NCI-H1048 (cell line): ENCODE measurements around the gene CFAP47.
"Not testable (repeated sequence)": the region's sequence is repeated elsewhere in the genome, so short reads cannot be mapped to it uniquely, and the experiment has no call there.

Experiments used
- DNase-seq: peaks from one replicate; lab custom pipeline; 2025; lab: John Stamatoyannopoulos, UW

The CFAP47 gene

GRCh38 chrX:35919536-35920309 lies at the start of gene CFAP47:
CFAP47 (plus strand) TSS chrX:35919734; CDS start chrX:35919800, 66 bp downstream.
- DNase-seq = no peak

- DNase-seq = no peak
Observed at GRCh38 chrX:35880601-35881000, 38.9 kb upstream of the CFAP47 start.

- no peak for DNase-seq
Observed at GRCh38 chrX:35886135-35886534, 33.4 kb upstream of the CFAP47 start.

GRCh38 chrX:35890699-35891098 lies 28.8 kb upstream of the CFAP47 start:
- peak; percentile 46 for DNase-seq

- DNase-seq = not testable (repeated sequence)
Observed at GRCh38 chrX:35986816-35987215, 67.3 kb downstream of the CFAP47 start.

GRCh38 chrX:36007207-36007606 lies 87.7 kb downstream of the CFAP47 start:
- DNase-seq = no peak

GRCh38 chrX:36019125-36019524 lies 99.6 kb downstream of the CFAP47 start:
- DNase-seq = no peak

- no peak for DNase-seq
Observed at GRCh38 chrX:36035550-36035949, 116.0 kb downstream of the CFAP47 start.

GRCh38 chrX:36062778-36063177 lies 143.2 kb downstream of the CFAP47 start:
- no peak for DNase-seq

GRCh38 chrX:36071061-36071460 lies 151.5 kb downstream of the CFAP47 start:
- DNase-seq = no peak

- DNase-seq = not testable (repeated sequence)
Observed at GRCh38 chrX:36075009-36075408, 155.5 kb downstream of the CFAP47 start.

- DNase-seq = no peak
Observed at GRCh38 chrX:36083256-36083655, 163.7 kb downstream of the CFAP47 start.

- DNase-seq = no peak
Observed at GRCh38 chrX:36087366-36087765, 167.8 kb downstream of the CFAP47 start.

- DNase-seq = not testable (repeated sequence)
Observed at GRCh38 chrX:36088939-36089338, 169.4 kb downstream of the CFAP47 start.

GRCh38 chrX:36102425-36102824 lies 182.9 kb downstream of the CFAP47 start:
- no peak for DNase-seq

- DNase-seq = no peak
Observed at GRCh38 chrX:36116222-36116621, 196.7 kb downstream of the CFAP47 start.

- DNase-seq = no peak
Observed at GRCh38 chrX:36159254-36159653, 239.7 kb downstream of the CFAP47 start.

GRCh38 chrX:36160081-36160480 lies 240.5 kb downstream of the CFAP47 start:
- DNase-seq = no peak

- DNase-seq = no peak
Observed at GRCh38 chrX:36198575-36198974, 279.0 kb downstream of the CFAP47 start.

- DNase-seq = no peak
Observed at GRCh38 chrX:36199928-36200327, 280.4 kb downstream of the CFAP47 start.

GRCh38 chrX:36214924-36215323 lies 295.4 kb downstream of the CFAP47 start:
- DNase-seq = no peak

- no peak for DNase-seq
Observed at GRCh38 chrX:36218801-36219200, 299.3 kb downstream of the CFAP47 start.

- not testable (repeated sequence) for DNase-seq
Observed at GRCh38 chrX:36234840-36235528, 315.4 kb downstream of the CFAP47 start.
